ENCODE results near the gene CAPN8. TPM values are rescaled to one million over a fixed set of nuclear protein-coding genes. Genes with fewer than 3 reads are reported as not detected.

The CAPN8 gene
- total RNA-seq, 2 donors from 2014 or later: 0.44 TPM; not detected in 1

- Mint-ChIP-seq H3K36me3 (ENCODE audit: low read depth) (no peaks in the 10 kb centered on the region), H3K4me3 (peak overlapping the region; percentile 77), H3K9me3 (no peaks in the 10 kb centered on the region), H3K4me1 (peaks cover 46% of the 10 kb centered on the region), H3K27ac (no peak overlapping the region), H3K27me3 (ENCODE audit: insufficient read depth) (peaks cover 26% of the 10 kb centered on the region)
- H3K27me3 ChIP-seq (ENCODE audit: control insufficient read depth, insufficient read depth, low read length, poor library complexity, severe bottlenecking): no peaks in the 10 kb centered on the region
- H3K27ac ChIP-seq (ENCODE audit: low read depth, low read length): no peak overlapping the region
- 73 to 77% methylated on average over 10 to 15 of the region's 15 CpGs for WGBS, 2 experiments (ENCODE audit: insufficient coverage in 1 of 2, insufficient read length in 1 of 2)
- DNase-seq: no peak
- peaks cover 10% of the 10 kb centered on the region for H3K36me3 ChIP-seq (ENCODE audit: control insufficient read depth, insufficient read depth, low read length)
- peak overlapping the region; percentile 92 for H3K4me3 ChIP-seq (ENCODE audit: low read length)
- peaks cover 12% of the 10 kb centered on the region for H3K4me1 ChIP-seq (ENCODE audit: control insufficient read depth, insufficient read depth, low read length)
- no peak for TF ChIP-seq CTCF (conservative IDR thresholded peaks at IDR 0.05)
- H3K9me3 ChIP-seq (ENCODE audit: control insufficient read depth, low read length): no peaks in the 10 kb centered on the region
- H3K9ac ChIP-seq (ENCODE audit: extremely low read depth, low read length, poor library complexity, severe bottlenecking): peak overlapping the region; percentile 73
Observed at GRCh38 chr1:223711747-223712193, 46.3 kb upstream of the CAPN8 start.

- no peak overlapping the region for H3K9ac ChIP-seq (ENCODE audit: extremely low read depth, low read length, poor library complexity, severe bottlenecking)
- Mint-ChIP-seq H3K9me3 (no peaks in the 10 kb centered on the region), H3K4me1 (peaks cover 50% of the 10 kb centered on the region), H3K4me3 (peak overlapping the region; percentile 77), H3K27me3 (ENCODE audit: insufficient read depth) (peaks cover 21% of the 10 kb centered on the region), H3K36me3 (ENCODE audit: low read depth) (no peaks in the 10 kb centered on the region), H3K27ac (no peak overlapping the region)
- H3K9me3 ChIP-seq (ENCODE audit: control insufficient read depth, low read length): no peaks in the 10 kb centered on the region
- no peak for DNase-seq
- H3K27me3 ChIP-seq (ENCODE audit: control insufficient read depth, insufficient read depth, low read length, poor library complexity, severe bottlenecking): no peaks in the 10 kb centered on the region
- peaks cover 5% of the 10 kb centered on the region for H3K36me3 ChIP-seq (ENCODE audit: control insufficient read depth, insufficient read depth, low read length)
- peaks cover 16% of the 10 kb centered on the region for H3K4me1 ChIP-seq (ENCODE audit: control insufficient read depth, insufficient read depth, low read length)
- no peak for TF ChIP-seq CTCF (conservative IDR thresholded peaks at IDR 0.05)
- WGBS, 2 experiments (ENCODE audit: insufficient coverage in 1 of 2, insufficient read length in 1 of 2): no CpG with 5 or more reads among the region's 1 CpG
- H3K27ac ChIP-seq (ENCODE audit: low read depth, low read length): no peak overlapping the region
- H3K4me3 ChIP-seq (ENCODE audit: low read length): peak overlapping the region; percentile 9
Observed at GRCh38 chr1:223711173-223711572, 45.7 kb upstream of the CAPN8 start.

- no peak for TF ChIP-seq CTCF (conservative IDR thresholded peaks at IDR 0.05)
- Histone ChIP-seq H3K27ac (ENCODE audit: low read depth, low read length) (no peak overlapping the region), H3K27me3 (ENCODE audit: control insufficient read depth, insufficient read depth, low read length, poor library complexity, severe bottlenecking) (no peaks in the 10 kb centered on the region), H3K9ac (ENCODE audit: extremely low read depth, low read length, poor library complexity, severe bottlenecking) (no peak overlapping the region), H3K4me3 (ENCODE audit: low read length) (peak overlapping the region; percentile 9), H3K4me1 (ENCODE audit: control insufficient read depth, insufficient read depth, low read length) (peaks cover 14% of the 10 kb centered on the region), H3K36me3 (ENCODE audit: control insufficient read depth, insufficient read depth, low read length) (no peaks in the 10 kb centered on the region), H3K9me3 (ENCODE audit: control insufficient read depth, low read length) (no peaks in the 10 kb centered on the region)
- peaks cover 21% of the 10 kb centered on the region for H3K27me3 Mint-ChIP-seq (ENCODE audit: insufficient read depth)
- H3K36me3 Mint-ChIP-seq (ENCODE audit: low read depth): no peaks in the 10 kb centered on the region
- peak; percentile 59 for DNase-seq
- no peak overlapping the region for H3K27ac Mint-ChIP-seq
- H3K4me3 Mint-ChIP-seq: no peak overlapping the region
- WGBS, 2 experiments (ENCODE audit: insufficient coverage in 1 of 2, insufficient read length in 1 of 2): 79 to 87% methylated on average over 7 to 12 of the region's 12 CpGs
- peaks cover 51% of the 10 kb centered on the region for H3K4me1 Mint-ChIP-seq
- H3K9me3 Mint-ChIP-seq: no peaks in the 10 kb centered on the region
Observed at GRCh38 chr1:223710179-223711133, 45.0 kb upstream of the CAPN8 start.

All from endodermal cell (in vitro differentiated cells).